NCI-H1105 treated with DMSO at 0.1 percent for 48 hours (cell line): ENCODE results near the gene CSGALNACT2.
A peak's percentile ranks its signal among the peaks of the same experiment; 100 is the strongest.
"Not testable (repeated sequence)": the region's sequence is repeated elsewhere in the genome, so short reads cannot be mapped to it uniquely, and the experiment has no call there.

Source experiments
- DNase-seq: peaks from one replicate; lab custom pipeline; 2025; lab: John Stamatoyannopoulos, UW

The CSGALNACT2 gene

DNA sequence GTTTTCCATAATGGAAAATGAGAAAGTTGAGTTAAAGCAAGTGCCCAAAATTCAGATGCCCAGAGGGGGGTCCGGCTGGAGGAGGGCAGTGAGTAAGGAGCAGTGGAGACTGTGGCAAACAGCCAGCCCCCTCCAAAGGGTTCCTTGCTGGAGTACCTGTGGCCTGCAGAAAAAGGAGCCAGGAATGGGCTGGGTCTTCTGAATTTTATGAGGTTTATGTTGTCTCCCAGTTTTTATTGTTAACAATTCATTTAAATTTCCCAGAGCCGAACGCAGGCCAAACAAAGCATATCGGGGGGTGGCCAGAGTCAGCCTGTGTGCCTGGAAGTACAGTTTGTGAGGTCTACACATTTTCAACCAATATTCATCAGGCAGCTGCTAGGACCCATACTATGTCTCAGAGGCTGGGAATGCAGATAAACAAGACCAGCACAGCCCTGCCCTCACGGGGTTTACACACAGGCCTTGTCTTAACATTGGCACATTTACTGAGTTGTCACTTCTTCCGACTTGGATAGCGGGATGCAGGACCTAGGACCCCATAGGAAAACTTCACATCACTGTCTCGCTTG is 12.9 kb upstream of the CSGALNACT2 start:
- no peak for DNase-seq

DNA sequence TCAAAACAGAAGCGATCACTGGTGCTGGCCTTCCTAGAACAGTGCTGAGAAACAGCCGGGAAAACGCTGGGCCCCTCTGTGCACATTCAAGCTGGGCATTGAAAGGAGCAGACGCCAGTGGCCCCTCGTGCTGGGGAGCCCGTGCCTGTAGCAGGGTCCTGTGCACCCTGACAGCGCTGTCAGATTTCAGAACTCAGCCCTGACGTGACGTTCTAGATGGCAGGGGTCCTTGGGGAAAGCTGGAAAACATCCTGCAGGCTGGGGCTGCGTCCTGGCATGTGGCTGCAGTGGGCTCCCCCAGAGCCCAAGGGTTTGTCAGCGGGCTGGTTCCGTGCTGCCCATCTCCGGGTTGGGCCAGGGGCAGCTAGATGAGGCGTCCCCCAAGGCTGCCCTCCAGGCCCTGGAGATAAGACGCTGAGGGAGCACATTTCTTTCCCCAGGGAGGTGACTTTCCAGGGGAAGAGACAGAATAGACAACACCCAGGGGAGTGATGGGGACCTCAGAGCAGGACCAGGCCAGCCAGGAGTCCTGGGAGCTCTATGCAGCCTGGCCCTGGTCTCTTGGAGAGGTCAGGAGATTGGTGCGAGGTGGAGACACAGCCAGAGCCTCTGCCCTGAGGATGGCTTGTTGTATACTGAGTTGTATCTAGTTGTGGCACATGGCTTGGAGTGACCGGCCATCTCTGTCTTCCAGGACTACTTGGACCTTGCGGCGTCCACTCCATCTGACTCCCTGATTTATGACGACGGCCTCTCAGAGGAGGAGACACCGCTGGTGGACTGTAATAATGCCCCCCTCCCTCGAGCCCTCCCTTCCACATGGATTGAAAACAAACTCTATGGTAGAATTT is 12.1 kb upstream of the CSGALNACT2 start:
- no peak for DNase-seq

DNA sequence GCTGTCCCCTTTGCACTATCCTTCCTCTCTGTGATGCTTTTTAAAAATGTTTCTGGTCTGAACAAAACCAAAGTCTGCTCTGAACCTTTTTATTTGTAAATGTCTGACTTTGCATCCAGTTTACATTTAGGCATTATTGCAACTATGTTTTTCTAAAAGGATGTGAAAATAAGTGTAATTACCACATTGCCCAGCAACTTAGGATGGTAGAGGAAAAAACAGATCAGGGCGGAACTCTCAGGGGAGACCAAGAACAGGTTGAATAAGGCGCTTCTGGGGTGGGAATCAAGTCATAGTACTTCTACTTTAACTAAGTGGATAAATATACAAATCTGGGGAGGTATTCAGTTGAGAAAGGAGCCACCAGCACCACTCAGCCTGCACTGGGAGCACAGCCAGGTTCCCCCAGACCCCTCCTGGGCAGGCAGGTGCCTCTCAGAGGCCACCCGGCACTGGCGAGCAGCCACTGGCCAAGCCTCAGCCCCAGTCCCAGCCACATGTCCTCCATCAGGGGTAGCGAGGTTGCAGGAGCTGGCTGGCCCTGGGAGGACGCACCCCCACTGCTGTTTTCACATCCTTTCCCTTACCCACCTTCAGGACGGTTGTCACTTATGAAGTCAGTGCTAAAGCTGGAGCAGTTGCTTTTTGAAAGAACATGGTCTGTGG is 11.4 kb upstream of the CSGALNACT2 start:
- no peak for DNase-seq

DNA sequence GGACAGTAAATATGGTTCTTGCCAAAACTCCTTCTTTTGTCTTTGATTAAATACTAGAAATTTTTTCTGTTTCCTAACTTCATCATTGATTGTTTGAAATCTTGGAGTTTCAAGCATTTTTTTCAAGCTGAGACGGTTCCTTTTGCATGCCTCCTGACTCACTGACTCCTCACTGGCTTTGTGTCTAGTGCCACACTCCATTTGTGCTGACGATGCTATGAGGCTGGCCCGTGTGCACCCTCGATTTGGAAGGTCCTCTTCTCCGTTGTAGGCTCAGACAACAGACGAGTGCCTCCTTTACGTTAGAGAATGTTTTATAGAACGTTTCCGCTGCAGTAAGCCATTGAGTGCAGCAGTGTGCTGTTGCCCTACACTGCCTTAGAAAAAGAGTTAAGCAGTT is 10.8 kb upstream of the CSGALNACT2 start:
- no peak for DNase-seq

DNA sequence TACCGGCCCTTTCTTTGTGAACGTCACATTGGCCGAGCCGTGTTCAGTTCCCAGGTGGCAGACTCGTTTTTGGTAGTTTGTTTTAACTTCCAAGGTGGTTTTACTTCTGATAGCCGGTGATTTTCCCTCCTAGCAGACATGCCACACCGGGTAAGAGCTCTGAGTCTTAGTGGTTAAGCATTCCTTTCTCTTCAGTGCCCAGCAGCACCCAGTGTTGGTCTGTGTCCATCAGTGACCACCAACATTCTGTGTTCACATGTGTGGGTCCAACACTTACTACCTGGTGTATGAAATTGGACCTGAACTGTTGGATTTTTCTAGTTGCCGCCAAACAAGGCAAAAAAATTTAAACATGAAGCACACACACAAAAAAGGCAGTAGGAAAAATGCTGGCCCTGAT is 9.9 kb upstream of the CSGALNACT2 start:
- DNase-seq: no peak

DNA sequence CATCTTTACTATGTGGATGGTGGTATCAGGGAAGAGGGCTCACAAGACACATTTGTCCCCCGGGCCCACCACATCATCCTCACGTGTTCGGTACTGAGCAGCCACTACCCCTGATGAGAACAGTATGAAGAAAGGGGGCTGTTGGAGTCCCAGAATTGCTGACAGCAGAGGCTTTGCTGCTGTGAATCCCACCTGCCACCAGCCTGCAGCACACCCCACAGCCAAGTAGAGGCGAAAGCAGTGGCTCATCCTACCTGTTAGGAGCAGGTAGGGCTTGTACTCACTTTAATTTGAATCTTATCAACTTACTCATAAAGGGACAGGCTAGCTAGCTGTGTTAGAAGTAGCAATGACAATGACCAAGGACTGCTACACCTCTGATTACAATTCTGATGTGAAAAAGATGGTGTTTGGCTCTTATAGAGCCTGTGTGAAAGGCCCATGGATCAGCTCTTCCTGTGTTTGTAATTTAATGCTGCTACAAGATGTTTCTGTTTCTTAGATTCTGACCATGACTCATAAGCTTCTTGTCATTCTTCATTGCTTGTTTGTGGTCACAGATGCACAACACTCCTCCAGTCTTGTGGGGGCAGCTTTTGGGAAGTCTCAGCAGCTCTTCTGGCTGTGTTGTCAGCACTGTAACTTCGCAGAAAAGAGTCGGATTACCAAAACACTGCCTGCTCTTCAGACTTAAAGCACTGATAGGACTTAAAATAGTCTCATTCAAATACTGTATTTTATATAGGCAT is 9.1 kb upstream of the CSGALNACT2 start:
- DNase-seq: no peak

DNA sequence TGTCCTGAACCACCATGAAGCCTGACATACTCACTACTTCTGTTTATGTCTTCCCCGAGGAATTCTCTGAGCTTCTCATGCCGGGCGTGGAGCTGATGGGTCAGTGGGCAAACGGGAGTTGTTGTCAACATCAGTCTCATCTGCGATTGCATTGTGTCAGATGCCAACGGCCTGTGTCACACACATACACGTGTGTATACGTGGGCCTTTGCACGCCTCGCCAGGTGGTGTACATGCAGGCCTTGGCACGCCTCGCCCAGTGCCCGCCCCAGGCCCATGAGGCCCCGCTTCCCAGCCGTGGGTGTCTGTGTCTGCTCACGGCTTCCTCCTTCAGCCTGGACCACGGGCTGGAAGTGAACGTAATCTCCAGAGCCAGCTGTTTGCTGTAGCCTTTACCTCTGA is 7.5 kb upstream of the CSGALNACT2 start:
- DNase-seq: no peak

DNA sequence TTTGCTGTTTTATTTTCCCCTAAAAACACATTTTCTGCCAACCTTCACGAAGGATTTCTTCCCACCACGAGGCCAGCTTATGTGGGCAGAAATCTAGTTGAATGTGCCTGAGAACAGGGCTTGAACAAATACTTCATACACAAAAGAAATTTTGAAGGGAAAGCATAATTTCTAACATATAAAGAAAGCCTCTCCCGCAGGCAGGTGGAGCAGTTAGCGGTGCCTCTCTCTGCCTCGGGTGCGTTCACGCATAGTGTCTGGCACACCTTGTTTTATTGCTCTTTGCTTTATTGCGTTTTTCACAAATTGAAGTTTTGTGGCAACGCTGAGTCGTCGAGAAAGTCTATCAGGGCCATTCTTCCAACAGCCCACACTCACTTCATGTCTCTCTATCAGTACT is 7.0 kb upstream of the CSGALNACT2 start:
- DNase-seq: no peak

DNA sequence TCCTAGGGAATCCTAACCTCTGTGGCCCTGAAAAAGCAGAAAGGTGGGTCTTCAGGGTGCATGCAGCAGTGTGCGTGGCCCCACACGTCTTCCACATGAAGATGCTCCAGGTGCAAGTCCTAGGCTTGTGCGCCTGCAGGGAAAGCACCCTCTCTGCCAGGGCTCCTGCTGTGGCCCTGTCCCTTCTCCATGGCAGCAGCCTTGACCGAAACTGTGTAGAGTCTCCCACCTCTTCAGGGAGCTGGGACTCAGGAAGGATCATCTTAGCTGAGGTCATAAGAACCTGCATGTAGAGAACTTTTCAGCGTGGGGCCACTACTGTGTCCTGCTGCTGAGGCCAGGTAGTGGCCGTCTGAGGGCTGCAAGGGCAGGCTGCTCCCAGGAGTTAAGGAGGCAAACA is 6.3 kb upstream of the CSGALNACT2 start:
- no peak for DNase-seq

DNA sequence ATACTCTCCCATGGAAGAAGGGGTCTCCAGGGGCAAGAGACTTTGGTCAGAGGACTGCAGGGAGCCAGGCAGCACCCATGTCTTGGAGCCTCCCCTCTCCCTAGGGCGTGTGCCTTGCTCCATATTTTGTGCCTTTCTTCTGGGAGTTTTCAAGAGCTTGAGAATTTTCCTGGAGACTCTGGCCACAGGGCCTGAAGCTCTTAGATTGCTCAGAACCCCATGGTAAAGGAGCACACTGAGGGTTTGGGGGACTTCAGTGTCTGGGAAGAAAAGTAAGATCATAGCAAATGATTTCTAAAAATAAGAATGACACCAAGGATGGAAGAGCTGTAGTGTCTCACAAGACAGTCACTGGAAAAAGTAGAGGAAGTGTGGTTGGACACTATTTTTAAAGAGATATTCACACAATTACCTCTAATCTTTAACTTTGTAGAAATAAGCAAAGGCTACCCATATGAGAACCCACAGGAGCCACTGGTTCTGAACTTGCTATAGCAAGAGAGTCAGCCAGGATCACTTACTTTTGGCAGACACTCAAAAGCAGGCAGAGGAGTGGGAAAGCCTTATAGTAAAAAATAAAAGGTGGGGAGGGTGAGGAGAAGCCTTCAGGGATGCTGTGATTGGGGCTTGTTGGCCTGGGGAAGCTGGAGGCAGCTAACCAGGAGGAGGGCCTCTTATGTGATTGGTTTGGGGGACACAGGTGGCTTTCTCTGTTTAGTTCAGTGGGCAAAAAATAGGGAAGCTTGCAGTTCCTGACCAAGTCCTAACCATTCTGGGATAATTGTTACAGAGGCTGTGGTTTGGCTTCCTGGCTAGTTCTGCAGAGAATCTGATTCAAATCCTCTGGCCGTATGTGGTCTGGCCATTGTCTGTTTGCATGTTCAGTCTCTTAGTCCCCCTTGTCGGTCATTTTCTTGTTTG is 5.1 kb upstream of the CSGALNACT2 start:
- no peak for DNase-seq

DNA sequence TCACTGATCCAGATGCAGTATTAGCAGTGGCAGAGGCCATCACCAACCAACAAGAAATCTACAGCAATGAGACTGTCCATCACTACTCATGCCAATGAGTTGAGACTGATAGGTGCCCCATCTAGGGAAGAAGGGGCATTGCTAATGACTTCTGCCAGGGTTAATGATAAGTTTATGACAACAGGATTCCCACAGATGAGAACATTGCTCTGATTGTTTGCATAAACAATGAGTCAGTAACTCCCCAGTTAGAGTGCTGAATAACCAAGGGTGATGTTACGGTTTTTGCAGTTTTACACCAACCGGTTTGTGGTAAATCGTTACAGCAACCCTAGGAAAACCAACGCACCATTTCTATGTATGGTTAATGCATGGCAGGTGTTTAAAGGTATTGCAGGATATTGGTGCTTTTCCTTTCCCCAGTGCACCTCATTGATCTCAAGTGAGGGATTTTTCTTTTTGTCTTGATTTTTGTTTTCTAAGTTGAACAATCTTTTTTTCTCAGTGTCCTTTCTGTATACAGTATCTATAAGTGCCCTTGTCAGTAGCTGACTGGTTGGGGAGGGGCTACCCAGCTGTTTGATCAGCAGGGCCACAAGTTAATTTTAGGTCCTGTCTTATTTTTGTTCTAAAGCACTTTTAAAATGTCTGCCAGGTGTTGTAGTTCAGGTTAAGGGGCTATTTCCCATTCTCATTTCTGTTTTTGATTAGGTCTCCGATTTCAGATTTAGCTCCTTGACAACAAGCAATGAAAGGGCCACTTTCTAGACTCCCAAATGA is 3.9 kb upstream of the CSGALNACT2 start:
- no peak for DNase-seq

DNA sequence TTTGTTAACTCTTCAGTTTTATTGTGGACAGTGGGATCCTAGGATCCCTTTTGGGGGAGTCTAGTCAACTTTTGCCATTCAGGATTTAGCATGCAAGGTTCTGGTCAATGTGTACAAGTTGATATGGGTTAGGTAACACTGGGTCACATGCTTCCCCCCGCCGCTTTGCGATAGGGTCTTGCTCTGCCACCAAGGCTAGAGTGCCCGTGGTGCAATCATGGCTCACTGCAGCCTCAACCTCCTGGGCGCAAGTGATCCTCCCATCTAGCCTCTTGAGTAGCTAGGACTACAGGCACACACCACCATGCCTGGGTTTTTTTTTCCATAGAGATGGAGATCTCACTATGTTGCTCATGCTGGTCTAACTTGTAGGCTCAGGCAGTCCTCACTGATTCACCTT is 3.2 kb upstream of the CSGALNACT2 start:
- DNase-seq: no peak

DNA sequence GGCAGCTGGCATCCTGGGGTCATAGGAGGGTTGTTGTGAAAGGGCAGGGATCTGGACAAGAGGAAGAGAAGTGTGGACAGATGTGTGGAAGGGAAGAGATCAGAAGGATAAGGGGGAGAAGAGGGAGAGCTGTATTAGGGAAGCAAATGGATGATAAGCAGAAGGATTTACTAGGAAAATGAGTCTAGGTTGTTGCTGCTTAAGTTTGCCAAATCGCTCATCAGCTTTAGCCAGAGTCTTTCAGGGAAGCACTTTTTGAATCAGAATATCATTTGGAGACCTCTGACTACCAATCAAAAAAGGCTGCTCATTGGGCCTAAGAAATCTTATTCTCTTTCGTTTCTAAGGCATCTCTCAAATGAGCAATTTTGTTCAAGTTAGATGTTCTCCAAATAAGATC is 2.6 kb upstream of the CSGALNACT2 start:
- DNase-seq: no peak

DNA sequence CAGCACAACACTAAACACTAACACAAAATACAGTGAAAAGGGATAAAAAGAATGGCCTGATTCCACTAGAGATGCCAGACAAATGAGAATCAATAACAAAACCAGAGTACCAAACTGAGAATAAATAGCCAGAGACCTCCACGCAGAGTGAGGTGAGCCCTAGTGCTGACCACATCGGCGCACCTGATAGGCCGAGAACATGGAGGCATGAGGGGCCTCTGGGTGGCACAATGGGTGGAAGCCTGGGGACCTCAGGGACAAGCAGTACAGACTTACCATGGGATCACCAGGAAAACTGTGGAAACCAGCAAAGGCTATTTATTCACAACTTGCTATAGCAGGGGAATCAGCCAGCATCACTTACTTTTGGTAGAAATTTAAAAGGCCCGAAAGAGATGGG is 1.8 kb upstream of the CSGALNACT2 start:
- DNase-seq: no peak

DNA sequence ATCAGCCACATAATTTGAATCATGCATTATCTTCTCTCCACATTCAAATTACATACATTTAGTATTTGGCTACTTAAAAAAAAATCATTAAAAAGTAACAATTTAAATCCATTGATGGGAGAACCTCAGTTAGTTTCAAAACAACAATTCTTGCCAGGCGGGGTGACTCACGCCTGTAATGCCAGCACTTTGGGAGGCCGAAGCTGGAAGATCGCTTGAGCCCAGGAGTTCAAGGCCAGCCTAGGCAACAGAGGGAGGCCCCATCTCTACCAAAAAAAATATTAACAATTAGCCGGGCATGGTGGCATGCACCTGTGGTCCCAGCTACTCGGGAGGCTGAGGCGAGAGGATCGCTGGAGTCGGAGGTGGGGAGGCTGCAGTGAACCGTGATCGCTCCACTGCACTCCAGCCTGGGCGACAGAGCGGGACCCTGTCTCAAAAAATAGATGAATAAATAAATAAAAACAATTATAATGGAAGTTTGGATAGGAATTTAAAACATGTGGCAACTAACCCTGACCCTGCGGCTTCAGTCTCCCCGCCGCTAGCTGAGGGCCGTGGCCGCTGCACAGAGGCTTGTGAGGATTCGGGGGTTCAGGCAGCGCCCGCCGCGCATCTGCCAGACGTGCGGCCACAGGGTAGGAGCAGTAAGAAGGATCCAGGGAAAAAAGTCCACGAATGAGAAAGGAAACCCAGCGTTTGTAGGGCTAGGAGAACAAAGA is 1.1 kb upstream of the CSGALNACT2 start:
- no peak for DNase-seq

DNA sequence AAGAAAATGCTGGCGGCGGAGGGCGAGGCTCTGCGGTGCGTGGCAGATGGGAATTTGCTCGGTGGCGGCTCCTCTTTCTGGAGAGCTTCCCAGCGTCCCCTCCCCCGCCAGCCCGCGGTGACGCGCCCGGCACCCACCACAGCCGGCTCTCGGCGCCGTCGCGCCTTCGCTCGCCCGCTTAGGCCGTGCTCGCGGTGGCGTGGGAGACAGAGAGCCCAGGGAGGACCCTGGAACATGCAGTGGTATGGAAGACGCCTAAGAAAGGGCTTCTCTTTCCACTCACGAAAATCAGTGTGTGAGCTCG is 576 bp upstream of the CSGALNACT2 start:
- peak; percentile 16 for DNase-seq

DNA sequence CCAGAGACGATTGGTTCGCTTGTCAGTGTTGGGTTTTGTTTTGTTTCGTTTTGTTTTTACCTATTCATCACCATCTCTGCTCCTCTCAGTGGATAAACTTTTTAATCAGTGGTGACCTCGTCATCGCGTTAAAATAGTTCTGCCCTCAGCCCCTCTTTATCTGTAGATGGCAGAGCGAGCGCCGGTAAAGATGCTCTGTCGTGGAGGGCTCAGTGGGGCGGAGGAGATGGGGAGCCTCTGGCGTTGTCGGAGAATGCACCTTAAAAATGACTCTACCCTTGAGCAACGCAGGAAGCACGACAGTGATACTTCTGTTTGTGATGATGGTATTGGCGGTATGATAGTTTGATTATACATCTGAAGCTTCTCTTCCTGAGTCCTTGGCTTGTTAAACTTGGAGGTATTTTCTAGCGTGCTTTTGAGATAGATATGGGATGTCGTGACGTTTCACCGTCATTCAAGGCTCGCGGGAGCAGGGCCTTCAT is 554 bp downstream of the CSGALNACT2 start:
- DNase-seq: no peak

DNA sequence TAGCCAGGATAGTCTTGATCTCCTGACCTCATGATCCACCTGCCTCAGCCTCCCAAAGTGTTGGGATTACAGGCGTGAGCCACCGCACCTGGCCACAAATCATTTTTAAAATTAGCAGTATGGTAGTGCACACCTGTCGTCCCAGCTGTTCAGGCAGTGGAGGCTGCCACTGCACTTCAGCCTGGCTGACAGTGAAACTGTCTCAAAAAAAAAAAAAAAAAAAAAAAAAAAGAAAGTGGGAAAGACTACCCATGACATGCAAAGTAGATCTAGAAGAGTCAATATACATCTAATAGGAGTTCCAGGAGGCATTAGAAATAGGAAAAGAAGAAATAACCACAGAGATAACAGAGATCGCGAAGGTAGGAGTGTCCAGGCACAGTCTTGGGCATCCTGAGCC is 3.2 kb downstream of the CSGALNACT2 start:
- DNase-seq: no peak

DNA sequence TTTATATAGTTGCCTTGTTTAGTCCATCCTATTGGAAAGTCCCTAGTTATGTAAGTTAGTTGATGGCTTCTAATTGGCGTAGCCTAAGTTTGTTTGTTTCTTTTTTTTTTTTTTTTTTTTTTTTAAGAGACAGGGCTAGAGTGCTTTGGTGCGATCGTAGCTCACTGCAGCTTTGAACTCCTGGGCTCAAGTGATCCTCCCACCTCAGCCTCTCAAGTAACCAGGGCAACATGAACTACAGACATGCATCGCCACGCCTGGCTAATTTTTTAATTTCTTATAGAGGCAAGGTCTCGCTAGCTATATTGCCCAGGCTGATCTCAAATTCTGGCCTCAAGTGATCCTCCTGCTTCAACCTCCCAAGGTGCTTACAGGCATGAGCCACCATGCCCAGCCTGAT is 7.1 kb downstream of the CSGALNACT2 start:
- DNase-seq: no peak

DNA sequence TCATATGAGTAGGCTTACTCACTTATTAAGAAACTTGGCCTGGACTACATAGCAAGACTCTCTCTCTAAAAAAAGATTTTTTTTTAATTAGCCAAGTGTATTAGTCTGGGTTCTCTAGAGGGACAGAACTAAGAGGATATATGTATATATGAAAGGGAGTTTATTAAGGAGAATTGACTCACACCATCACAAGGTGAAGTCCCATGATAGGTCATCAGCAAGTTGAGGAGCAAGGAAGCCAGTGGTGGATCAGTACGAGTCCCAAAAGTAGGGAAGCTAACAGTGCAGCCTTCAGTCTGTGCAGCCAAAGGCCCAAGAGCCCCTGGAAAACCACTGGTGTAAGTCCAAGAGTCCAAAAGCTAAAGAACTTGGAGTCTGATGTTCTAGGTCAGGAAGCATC is 7.7 kb downstream of the CSGALNACT2 start:
- not testable (repeated sequence) for DNase-seq
